Measurements from ENCODE around the gene AAK1.
"Not testable (repeated sequence)": the region's sequence is repeated elsewhere in the genome, so short reads cannot be mapped to it uniquely, and the experiment has no call there.

Gene AAK1

DNA sequence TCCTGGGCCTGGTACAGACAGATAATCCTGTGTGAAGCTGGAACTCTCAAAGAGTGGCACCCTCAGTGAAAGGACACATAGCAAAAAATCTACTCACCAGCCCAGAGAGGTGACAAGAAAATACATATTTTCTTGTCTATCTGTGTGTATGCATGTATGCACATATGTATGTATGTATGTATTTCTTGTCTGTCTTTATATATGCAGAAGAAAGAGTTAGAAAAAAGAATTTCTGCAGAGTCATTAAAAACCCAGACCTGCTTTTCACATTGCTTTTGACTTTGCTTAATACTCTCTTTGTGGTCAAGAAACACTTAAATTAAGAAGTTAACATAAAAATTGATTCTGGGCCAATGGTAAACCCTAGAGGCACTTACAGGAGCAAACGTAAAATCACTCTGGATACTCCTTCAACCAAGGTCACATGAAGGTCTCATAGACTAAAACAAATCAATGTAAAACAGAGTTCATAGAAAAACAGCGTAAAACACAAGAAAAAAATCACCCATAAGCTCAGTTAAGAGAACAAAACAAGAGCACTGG lies 16.5 kb upstream of the AAK1 start:
- DNase-seq (ENCODE audit: low spot score), result no peak

- no peak for DNase-seq (ENCODE audit: low spot score)
Observed at GRCh38 chr2:69659349-69659748, 15.8 kb upstream of the AAK1 start.

DNA sequence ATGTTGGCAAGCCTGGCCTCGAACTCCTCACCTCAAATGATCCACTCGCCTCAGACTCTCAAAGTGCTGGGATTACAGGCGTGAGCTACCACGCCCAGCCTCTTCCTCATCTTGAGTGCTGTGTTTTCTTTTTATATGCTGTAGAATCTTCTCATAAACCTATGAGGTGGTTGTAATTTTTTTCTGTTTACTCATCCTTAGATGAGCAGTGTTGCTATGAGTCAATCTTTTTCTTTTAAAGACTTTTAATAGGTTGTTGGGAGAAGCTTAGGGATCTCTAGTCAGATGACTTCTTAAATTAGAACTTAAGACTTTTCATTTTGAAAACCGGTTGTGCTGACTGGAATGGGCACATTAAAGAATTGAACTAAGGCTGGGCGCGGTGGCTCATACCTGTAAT lies 8.7 kb upstream of the AAK1 start:
- no peak for DNase-seq (ENCODE audit: low spot score)

GRCh38 chr2:69647196-69647595 lies 3.7 kb upstream of the AAK1 start:
- DNase-seq (ENCODE audit: low spot score), result not testable (repeated sequence)

DNA sequence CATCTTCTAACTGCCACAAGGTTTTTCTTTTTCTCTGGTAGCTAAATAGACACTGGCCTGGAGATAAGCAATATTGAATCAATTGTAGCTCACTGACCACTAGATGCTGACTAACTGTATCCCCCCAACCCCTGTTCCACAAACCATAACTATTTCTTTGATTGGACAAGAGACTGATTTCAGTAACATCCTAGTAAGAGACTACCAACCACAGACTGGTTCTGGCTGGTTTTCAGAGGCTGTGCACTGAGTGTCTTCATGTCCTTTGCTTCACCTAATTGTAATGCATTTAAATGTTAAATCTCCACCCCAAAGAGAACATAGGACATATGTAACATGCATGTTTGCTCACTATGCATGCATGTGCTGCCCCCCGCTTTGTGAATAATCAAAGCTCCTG lies 3.2 kb upstream of the AAK1 start:
- no peak for DNase-seq (ENCODE audit: low spot score)

GRCh38 chr2:69645921-69646320 lies 2.4 kb upstream of the AAK1 start:
- DNase-seq (ENCODE audit: low spot score), result no peak

DNA sequence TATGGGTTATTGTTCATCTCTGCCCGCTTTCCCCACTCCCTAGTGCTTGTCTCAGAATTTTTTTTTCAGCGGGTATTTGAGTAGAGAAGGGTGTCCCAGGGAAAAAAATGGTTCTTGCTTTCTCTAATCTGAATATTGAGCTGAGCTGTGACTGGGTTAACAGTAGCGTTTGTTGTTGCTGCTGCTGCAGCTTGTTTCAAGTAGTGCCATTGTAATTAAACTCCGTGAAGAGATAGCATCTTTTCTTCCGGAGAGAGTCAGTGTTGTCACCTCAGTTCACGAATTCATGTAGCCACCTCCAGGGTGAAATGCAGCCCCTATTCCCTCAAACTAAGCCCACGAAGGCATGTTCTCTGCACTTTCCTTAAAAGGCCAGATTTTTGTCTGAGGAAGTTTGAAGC lies 1.5 kb upstream of the AAK1 start:
- DNase-seq (ENCODE audit: low spot score), result no peak

DNA sequence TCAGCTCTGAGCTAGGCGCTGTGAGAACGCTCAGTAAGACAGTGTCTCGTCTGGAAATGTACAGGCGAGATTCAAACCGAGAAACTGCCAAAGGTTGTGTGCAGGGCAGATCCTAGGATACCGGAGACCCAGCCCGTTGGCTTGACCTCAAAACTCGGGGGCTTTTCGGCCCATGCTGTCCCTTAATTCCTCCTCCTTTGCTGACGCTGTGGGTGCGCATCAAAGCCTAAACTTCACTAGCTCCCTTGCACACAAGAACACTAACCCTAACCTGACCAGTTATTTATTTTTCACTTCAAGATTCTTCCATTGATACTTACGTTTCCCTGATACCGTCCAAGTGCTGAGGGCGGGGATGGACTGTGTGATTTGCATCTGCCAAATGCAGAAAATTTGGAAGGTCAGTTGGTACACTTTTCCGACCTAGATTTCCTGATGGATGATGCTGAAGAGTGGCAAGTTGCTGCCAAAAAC lies 1.0 kb upstream of the AAK1 start:
- no peak for DNase-seq (ENCODE audit: low spot score)

- DNase-seq (ENCODE audit: low spot score), result peak; percentile 69
Observed at GRCh38 chr2:69642709-69643601, 584 bp downstream of the AAK1 start.

DNA sequence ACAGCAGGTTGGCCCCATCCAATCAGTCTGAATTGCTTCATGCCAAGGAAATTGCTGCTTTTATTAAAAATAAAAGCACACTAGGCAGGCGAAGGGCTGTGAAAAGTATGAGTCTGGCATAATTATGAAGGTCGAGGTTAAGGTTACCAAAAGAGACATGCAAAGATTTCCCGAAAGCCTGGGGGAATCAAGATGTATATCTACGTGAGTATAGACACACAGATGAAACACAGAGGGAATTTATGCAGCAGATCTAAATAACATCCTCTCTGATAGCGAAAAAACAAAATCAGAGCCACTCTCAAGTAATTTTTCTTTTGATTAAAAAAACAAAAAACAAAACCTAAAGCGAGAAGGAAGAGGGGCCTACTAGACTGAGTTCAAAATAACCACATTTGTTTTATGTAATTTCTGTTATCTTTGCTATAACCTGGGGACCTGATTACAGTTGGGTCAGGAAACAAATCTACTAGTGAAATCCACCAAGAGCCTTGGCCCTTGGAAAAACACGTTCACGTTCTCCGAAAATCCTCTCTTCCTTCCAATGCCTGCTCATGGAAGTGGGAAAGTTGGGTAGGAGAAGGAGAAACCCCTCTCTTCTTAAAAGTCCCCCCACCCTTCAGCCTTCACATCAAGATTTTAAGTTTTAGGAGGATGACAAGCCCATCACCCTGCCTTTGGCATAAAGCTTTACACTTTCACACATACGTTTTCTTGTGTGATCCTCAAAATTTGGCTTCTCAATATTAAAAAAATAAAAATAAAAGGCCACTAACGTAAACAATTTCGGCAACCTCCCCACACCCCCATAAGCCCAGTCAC lies 1.4 kb downstream of the AAK1 start:
- DNase-seq (ENCODE audit: low spot score), result peak; percentile 44

DNA sequence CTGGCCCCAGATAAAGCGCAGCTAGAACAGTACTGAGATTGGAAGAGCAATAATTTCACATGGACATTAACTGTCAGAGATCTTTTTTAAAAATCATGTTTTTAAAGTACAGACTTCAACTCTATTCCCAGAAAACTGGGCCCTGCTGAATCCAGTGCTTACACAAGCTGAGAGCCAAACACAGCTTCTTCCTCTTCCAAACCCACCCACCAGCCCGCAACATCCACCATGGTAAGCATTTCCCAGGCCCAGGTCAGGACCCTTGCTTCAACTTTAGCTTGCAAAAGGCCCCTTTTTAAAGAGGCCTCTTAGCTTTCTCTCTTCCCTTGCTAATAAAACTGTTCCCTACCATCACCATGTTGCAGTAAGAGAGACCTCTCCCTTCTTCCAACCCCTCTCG lies 2.1 kb downstream of the AAK1 start:
- no peak for DNase-seq (ENCODE audit: low spot score)

GRCh38 chr2:69639266-69639665 lies 4.3 kb downstream of the AAK1 start:
- no peak for DNase-seq (ENCODE audit: low spot score)

DNA sequence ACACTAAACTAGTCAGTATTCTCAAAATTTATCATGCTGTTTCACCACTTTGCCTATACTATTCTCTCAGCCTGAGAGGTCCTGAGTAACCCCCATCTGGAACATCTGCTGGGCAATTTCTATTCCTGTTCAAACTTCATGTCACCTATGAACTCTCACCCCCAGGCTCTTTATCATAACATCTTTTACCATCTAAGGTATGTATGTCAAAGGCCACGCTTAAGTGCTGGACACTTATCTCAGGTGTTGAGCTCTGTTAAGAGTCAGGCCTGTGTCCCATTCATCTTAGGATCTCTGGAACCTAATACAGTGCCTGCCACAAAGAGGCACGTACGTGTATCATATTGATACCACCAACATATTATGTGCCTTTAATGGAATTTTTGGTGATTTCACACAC lies 4.9 kb downstream of the AAK1 start:
- no peak for DNase-seq (ENCODE audit: low spot score)

DNA sequence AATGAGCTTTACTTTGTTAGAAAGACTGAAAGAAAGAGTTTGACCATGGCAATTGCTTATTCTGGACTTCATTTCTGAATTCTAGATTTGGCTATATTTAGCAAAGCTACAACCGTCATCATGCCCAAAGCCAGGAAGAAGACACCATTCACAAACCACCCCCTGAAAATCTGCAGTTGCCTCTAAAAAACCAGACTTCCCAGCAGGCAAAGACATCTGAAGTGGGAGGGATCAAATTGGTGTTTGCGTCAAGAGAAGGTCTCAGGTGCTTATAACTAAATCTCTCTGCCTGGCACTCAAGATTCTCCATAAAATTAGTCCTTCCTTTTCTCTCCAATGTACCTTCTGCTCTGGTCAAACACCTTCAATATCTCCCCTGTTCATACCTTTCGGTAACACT lies 5.6 kb downstream of the AAK1 start:
- DNase-seq (ENCODE audit: low spot score), result no peak

- DNase-seq (ENCODE audit: low spot score), result no peak
Observed at GRCh38 chr2:69636395-69636794, 7.1 kb downstream of the AAK1 start.

DNA sequence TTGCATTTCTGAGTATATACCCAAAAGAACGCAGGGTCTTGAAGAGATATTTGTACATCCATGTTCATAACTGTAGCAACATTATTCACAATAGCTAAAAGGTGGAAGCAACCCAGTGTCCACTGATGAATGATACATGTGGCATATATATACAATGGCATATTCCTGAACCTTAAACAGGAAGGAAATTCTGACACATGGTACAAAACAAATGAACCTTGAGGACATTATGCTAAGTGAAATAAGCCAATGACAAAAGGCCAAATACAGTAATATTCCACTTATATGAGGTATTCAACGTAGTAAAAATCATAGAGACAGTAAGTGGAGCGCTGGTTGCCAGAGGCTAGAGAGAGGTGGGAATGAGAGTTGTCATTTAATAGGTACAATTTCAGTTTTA lies 8.1 kb downstream of the AAK1 start:
- no peak for DNase-seq (ENCODE audit: low spot score)

GRCh38 chr2:69634196-69634821 lies 9.2 kb downstream of the AAK1 start:
- no peak for DNase-seq (ENCODE audit: low spot score)

GRCh38 chr2:69631402-69631801 lies 12.1 kb downstream of the AAK1 start:
- no peak for DNase-seq (ENCODE audit: low spot score)

- DNase-seq (ENCODE audit: low spot score), result no peak
Observed at GRCh38 chr2:69629921-69630608, 13.5 kb downstream of the AAK1 start.

- no peak for DNase-seq (ENCODE audit: low spot score)
Observed at GRCh38 chr2:69628325-69629021, 15.1 kb downstream of the AAK1 start.

Data from hematopoietic multipotent progenitor cell treated with erythropoietin and hydrocortisone succinate and interleukin-3 and kit ligand, for 17 days (in vitro differentiated cells).